AG09309 (cell line): ENCODE measurements around the gene MAN2A1.

ENCODE experiments used
- DNase-seq: peaks from one replicate; pipeline ENCODE4 v3.0.0-alpha.2; 2010; ENCODE audit warnings: low read depth
- H3K4me3 ChIP-seq: 2 replicates; pipeline ENCODE4 v1.5.1; 2011; ENCODE audit warnings: mild to moderate bottlenecking, low read depth, low read length, moderate library complexity; ENCODE audit not compliant: control insufficient read depth
- CTCF ChIP-seq: IDR thresholded peaks from 2 replicates; pipeline ENCODE4 v1.5.1; 2011; ENCODE audit warnings: mild to moderate bottlenecking, low read depth, low read length, inconsistent platforms; ENCODE audit not compliant: insufficient read depth, control insufficient read depth; ENCODE audit errors: missing control alignments

MAN2A1 gene

DNA sequence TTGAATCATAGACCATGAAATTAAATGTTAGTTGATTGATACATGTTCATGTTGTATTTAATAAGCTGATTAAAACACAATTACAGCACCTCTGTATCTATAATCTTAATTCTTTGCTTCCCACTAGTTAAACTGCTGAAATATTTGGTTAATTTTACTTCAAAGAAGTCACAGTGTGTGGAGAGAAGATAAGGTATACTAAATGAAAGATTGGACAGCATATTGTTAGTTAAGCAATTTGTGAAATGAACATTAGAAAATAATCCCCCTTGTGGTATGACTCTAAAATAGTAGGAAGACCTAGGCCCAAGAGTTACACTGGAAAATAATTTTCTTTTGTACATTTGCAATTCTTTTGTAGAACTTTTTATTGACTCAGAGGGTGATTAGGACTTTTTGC lies 30.3 kb downstream of the MAN2A1 start:
- no peak overlapping the region for H3K4me3 ChIP-seq
- no peak for DNase-seq
- no peak for TF ChIP-seq CTCF

DNA sequence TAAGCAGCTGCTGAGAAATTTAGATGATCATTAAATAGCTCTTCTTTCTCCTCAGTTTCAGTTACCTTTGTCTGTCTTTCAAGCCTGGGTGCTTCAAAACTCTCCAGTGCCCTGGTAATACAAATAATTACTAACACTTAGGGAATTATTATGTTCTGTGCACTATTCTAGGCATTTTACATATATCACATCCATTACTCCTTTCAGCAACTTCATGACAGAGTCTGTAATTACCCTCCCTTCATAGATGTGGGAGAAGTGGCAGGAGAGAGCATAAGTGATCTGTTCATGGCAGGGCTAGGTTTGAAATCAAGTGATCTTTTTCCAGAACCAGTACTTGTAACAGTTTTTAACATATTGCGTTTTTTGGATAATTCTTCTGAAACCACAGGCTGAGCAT lies 32.0 kb downstream of the MAN2A1 start:
- no peak for TF ChIP-seq CTCF
- no peak overlapping the region for H3K4me3 ChIP-seq
- no peak for DNase-seq

GRCh38 chr5:109723606-109724005 lies 33.9 kb downstream of the MAN2A1 start:
- H3K4me3 ChIP-seq = no peak overlapping the region
- no peak for DNase-seq
- no peak for TF ChIP-seq CTCF

- H3K4me3 ChIP-seq = no peak overlapping the region
- DNase-seq = no peak
- no peak for TF ChIP-seq CTCF
Measured at GRCh38 chr5:109725135-109725534, 35.4 kb downstream of the MAN2A1 start.

DNA sequence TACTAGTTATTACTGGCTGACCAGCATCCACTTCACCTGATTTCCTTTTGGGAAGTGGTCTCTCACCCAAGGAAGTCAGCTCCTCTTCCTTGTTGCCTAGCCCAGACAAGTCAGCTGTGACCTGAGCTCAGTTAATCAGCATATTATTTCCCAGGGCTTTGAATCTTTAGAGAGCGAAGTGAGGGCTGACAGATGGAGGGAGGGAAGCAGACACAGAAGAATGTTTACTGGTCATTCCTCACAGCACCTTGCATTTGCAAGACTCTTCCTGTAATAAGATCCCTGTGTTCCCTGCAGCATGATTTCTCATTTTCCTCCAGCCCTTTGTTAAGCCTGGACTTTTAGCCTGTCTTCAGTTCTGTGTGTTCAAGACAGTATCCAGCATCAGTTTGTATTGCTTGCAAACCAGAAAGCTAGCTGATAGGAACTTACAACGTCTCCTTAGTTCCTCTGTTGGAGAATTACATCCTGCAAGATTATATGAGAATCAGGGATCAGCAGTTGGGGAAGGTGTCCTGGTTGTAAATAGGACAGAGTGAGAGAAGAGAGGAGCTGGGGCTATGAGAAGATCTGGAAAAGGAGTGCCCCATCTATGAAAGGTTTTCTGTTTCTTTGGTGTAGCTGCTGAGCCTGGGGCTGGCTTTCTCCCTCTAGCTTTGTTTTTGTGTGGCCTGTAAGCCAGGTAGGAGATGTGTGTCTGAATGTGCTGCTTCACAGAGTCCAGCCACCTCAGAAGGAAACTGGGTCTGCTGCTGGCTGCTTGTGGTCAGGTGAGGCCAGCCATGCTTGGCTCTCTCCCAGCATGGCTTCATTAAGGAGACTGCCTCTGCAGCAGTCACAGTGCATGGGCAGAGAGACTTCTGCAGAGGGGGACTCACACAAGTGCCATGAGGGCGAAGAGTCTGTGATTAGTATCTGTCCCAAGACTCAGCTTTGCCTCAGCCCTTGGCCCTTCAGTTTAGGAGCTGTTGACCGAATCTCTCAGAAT lies 50.3 kb downstream of the MAN2A1 start:
- DNase-seq = no peak
- TF ChIP-seq CTCF = no peak
- H3K4me3 ChIP-seq = no peak overlapping the region

DNA sequence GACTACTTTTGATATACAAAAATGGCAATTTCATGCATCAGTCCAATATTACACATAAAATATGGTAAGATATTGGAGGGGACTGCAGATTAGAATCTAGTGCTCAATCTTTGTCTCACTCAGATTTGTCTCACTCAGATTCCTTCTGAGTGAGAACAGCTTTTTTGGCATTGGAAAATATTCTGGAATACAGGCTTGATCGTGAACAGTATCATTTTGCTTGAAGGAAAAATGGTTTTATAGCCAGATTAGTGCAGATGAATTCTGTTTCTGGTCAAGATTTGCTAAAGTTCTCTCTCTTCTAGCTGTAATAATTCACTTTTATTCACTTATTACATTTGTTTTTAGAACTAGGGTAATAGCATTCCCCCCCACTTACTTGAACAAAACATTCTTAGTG lies 51.2 kb downstream of the MAN2A1 start:
- DNase-seq = no peak
- no peak overlapping the region for H3K4me3 ChIP-seq
- no peak for TF ChIP-seq CTCF
